HFF-Myc (cell line): ENCODE results near the gene NKX3-2.

Source experiments
- DNase-seq: peaks from one replicate; pipeline ENCODE4 v3.0.0-alpha.2; 2011; ENCODE audit warnings: low read depth; ENCODE audit errors: extremely low read depth
- H3K4me3 ChIP-seq: replicated peaks from 2 replicates; pipeline ENCODE4 v1.5.1; 2011; ENCODE audit warnings: low read depth, mild to moderate bottlenecking, control low read depth, low read length
- CTCF ChIP-seq: IDR thresholded peaks from 2 replicates; pipeline ENCODE4 v1.5.1; 2012; ENCODE audit warnings: mild to moderate bottlenecking, low read depth, low read length, control low read depth; ENCODE audit errors: missing control alignments

The NKX3-2 gene

GRCh38 chr4:13498469-13498868 is 45.8 kb downstream of the NKX3-2 start:
- no peak for TF ChIP-seq CTCF
- no peak for DNase-seq

GRCh38 chr4:13496605-13497004 is 47.7 kb downstream of the NKX3-2 start:
- no peak for DNase-seq
- TF ChIP-seq CTCF, result no peak
- H3K4me3 ChIP-seq, result no peak overlapping the region

More at GRCh38 chr4:13498469-13498868, 45.8 kb downstream of the NKX3-2 start:
- no peak overlapping the region for H3K4me3 ChIP-seq

GRCh38 chr4:13495753-13496152 is 48.6 kb downstream of the NKX3-2 start:
- H3K4me3 ChIP-seq, result no peak overlapping the region

GRCh38 chr4:13493793-13494192 is 50.5 kb downstream of the NKX3-2 start:
- H3K4me3 ChIP-seq, result no peak overlapping the region
- DNase-seq, result no peak
- TF ChIP-seq CTCF, result no peak

More at GRCh38 chr4:13495753-13496152, 48.6 kb downstream of the NKX3-2 start:
- no peak for DNase-seq
- no peak for TF ChIP-seq CTCF

GRCh38 chr4:13492747-13493146 is 51.6 kb downstream of the NKX3-2 start:
- no peak for TF ChIP-seq CTCF
- H3K4me3 ChIP-seq, result no peak overlapping the region
- DNase-seq, result no peak
